Activated CD4-positive, alpha-beta T cell treated with anti-CD3 and anti-CD28 coated beads for 48 hours (primary cell): Measurements from ENCODE around the gene PELI3.
"Not testable (repeated sequence)": the region's sequence is repeated elsewhere in the genome, so short reads cannot be mapped to it uniquely, and the experiment has no call there.

Experiments used
- DNase-seq: peaks from one replicate; pipeline ENCODE4 v3.0.0-alpha.2; 2020

Gene PELI3, protein sequence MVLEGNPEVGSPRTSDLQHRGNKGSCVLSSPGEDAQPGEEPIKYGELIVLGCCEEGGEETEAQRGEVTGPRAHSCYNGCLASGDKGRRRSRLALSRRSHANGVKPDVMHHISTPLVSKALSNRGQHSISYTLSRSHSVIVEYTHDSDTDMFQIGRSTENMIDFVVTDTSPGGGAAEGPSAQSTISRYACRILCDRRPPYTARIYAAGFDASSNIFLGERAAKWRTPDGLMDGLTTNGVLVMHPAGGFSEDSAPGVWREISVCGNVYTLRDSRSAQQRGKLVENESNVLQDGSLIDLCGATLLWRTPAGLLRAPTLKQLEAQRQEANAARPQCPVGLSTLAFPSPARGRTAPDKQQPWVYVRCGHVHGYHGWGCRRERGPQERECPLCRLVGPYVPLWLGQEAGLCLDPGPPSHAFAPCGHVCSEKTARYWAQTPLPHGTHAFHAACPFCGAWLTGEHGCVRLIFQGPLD

DNA sequence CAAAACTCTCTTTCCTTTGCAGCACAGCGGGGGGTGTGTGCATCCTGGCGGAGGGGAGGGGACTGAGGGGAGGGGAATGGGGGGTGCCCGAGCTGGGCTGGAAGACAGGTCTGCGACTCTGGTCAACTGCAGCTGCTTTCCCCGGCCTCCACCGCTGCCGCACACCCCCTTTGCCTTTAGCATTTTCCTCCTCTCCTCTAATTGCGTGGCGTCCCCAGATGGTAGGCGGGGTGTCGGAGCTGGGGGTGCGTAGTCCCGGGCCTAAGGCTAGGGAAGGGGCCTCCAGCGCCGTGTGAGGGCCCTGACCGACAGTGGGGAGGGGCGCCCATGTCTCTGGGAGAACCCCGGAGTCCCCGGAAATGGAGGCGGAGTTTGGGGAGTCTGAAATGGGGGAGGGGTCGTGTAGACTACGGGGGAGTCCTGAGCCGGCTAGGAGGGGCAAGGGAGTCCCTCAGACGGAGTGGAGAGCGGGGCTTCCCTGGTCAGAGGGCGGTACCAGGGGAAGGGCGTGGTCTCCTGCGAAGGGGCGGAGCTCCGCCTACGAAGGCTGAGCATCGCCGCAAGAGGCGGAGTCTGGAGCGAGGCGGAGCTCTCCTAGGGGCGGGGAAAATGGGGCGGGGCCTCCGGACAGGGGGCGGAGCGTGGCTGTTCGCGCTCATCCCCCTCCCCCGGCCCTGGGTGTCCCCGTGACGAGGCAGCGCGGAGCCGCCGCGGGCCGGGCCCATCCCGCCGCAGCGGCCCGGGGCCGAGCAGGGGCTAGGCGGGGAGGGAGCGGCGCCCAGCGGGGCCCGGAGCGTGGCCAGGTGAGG lies at the start of gene PELI3:
PELI3 (plus strand) TSS at position 681 of the 809 bp plus-strand sequence. CDS start 1,224 bp downstream, outside the sequence.
- DNase-seq = peak; percentile 94

GRCh38 chr11:66417000-66417399 lies 49.7 kb upstream of the PELI3 start:
- DNase-seq = peak; percentile 61

GRCh38 chr11:66418168-66418985 lies 48.3 kb upstream of the PELI3 start:
- peak; percentile 88 for DNase-seq

DNA sequence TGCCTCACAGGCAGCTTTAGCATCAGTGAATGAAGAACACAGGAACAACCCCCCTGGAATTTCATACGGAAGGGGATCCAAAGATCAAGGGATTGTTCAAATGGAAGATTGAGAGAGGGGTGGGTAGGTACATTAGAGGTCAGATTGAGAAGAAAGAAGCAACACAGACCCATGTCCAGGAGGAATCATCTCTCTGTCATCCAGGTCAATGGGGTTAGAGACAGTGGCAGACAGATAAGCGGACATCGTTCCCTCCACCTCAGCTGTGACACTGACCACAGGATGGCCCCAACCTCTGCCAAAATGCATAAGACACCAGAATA lies 47.8 kb upstream of the PELI3 start:
- DNase-seq = no peak

DNA sequence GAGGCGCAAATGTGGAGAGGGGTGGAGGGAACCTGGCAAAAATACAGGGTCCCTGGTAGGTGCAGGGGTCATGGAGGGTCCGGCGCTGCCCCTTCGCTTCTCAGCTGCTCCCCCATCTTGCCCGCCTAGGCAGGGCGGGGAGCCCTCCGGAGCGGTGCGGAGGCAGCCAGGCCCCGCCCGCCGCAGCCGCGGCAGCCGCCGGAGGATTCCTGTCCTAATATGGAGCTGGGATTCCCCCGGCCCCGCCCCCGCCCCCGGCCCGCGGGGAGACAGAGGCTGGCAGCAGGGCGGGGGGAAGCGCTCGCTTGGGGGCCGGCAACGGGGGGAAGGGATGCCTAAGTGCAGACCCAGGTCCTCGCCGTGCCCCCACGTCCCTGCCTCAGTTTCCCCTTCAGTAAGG lies 46.9 kb upstream of the PELI3 start:
- DNase-seq = peak; percentile 15

DNA sequence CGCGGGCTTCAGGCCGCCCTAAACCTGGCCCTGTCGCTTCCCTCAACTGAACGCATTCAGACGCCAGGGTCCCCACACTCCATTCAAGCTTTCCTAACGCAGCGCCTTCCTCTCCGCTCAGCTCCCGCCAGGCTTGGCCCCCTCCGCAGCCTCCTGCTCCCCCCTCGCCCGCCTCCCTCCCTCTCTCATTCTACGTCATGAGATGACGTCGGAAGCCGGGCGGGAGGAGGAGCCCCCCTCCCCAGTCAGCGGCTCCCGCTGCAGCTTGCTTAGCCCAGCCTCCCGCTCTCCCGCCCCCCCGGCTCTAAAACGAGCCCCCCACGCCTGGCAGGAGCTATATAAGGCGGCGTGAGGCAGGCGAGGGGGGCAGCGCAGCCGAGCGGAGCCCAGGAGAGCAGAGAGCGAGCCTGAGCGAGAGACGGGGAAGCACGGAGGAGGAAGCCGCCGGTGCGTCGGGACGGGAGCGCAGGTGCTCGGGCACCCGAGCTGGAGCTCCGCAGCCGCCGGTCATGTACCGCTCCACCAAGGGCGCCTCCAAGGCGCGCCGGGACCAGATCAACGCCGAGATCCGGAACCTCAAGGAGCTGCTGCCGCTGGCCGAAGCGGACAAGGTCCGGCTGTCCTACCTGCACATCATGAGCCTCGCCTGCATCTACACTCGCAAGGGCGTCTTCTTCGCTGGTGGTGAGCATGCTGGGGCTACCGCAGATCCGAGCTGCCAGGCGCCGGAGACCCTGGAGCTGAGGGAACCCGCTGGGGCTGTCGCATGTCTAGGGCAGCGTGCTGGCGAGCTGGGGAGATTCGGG lies 45.8 kb upstream of the PELI3 start, which contains the start of gene NPAS4:
NPAS4 (plus strand) TSS at position 365 of the 806 bp plus-strand sequence; CDS start at position 510, 145 bp downstream.
- no peak for DNase-seq

DNA sequence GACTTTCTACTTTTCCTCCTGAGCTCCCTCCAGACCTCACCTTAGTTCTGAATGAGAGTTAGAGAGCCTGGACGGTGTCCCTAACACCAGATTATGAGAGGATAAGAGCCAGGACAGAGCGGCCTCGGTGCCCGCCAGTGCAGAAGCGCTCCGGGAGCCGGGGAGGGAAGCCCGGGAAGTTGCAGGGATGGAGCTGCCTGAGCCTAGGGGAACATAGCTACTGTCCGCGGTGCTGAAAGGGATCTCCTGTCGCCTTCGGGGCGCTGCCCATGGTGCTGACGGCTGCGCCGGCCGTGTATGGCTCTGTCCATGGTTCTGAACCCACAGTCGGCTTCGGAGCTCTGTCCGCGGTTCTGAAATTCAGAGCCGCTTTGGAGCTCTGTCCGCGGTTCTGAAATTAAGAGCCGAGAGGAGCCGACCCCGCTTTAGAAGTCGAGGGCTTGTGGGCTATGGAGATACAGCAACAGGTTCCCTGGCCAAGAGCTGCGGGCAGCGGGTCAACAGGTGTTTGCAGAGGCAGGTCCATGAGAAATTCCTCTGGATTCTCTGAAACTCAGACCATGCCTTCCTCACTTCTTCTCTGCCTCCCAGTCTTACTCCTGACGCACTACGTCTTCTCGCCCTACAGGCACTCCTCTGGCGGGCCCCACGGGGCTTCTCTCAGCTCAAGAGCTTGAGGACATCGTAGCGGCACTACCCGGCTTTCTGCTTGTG lies 45.1 kb upstream of the PELI3 start:
- peak; percentile 91 for DNase-seq

- DNase-seq = no peak
Measured at GRCh38 chr11:66426314-66426713, 40.4 kb upstream of the PELI3 start.

DNA sequence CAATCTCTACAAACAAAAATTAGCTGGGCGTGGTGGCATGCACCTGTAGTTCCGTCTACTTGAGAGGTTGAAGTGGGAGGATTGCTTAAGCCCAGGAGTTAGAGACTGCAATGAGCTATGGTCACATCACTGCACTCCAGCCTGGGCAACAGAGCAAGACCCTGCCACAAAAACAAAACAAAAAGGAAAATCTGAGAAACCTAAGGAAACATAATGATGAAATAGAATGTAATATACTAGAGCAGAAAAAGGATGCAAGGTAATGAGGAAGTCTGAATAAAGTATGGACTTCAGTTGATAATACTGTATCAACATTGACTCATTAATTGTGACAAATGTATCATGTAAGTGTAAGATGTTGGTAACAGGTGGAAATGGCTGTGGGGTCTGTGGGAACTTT lies 37.8 kb upstream of the PELI3 start:
- DNase-seq = no peak

- DNase-seq = peak; percentile 89
Measured at GRCh38 chr11:66429983-66430602, 36.6 kb upstream of the PELI3 start.

GRCh38 chr11:66431287-66431686 lies 35.4 kb upstream of the PELI3 start:
- DNase-seq = not testable (repeated sequence)

- DNase-seq = not testable (repeated sequence)
Measured at GRCh38 chr11:66431871-66432329, 34.8 kb upstream of the PELI3 start.

DNA sequence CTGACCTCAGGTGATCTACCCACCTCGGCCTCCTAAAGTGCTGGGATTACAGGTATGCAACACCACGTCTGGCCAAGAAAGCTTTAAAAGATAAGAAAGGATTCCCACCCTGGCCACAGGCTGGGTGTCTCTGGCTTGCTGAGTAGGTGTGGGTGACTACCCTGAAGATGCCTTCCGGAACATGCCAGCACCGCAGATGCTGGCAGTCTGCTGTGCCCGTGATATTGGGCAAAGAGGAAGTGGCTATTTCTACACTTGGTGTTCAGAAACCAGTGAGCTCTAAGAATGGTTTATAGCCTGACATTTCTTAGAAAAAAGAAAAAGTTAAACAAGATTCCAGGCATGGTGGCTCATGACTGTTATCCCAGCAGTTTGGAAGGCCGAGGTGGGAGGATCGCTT lies 34.1 kb upstream of the PELI3 start:
- no peak for DNase-seq

GRCh38 chr11:66437979-66438503 lies 28.7 kb upstream of the PELI3 start:
- DNase-seq = no peak

DNA sequence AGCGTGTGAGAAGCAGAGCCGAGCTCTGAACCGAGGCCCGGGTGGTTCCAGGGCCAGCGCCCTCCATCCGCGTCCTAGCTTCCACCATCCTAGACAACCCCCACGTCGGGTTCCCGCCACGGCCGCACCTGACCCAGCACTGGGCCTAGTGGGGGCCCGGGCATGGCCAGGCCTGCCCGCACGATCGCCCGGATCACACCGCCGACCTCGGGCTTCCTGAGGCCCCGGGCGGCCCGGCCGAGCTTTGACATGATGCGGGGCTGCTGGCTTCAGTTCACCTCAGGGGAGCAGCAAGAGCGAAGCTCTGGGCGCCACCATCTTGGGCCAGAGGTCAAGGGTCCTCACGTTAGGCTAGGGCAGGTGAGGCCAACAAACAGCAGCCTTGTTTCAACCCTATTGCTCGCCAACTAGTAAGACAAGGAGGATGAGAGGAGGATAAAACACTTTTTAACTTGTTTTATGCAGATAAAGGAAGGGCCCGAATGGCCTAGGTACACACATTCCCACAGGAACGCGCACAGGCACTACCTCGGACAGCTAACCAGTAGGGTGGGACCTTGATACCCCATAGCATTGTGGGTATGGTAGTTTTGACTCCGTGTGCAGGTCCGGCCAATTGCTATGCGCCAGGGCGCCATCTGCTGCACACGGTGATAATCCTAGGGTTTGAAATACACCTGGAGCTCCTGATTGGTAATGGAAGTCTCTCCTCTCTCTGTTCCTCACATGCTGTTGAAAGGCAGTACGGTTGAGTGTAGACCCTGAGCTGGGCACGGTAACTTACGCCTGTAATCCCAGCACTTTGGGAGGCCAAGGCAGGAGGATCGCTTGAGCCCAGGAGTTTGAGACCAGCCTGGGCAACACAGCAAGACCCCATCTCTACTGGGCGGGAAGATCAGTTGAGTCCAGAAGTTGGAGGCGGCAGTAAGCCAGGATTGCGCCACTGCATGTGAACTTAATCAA lies 27.9 kb upstream of the PELI3 start, which contains the start of gene MRPL11:
MRPL11 (minus strand) TSS at position 345 of the 963 bp plus-strand sequence; CDS start at position 251, 94 bp downstream.
- DNase-seq = peak; percentile 94

DNA sequence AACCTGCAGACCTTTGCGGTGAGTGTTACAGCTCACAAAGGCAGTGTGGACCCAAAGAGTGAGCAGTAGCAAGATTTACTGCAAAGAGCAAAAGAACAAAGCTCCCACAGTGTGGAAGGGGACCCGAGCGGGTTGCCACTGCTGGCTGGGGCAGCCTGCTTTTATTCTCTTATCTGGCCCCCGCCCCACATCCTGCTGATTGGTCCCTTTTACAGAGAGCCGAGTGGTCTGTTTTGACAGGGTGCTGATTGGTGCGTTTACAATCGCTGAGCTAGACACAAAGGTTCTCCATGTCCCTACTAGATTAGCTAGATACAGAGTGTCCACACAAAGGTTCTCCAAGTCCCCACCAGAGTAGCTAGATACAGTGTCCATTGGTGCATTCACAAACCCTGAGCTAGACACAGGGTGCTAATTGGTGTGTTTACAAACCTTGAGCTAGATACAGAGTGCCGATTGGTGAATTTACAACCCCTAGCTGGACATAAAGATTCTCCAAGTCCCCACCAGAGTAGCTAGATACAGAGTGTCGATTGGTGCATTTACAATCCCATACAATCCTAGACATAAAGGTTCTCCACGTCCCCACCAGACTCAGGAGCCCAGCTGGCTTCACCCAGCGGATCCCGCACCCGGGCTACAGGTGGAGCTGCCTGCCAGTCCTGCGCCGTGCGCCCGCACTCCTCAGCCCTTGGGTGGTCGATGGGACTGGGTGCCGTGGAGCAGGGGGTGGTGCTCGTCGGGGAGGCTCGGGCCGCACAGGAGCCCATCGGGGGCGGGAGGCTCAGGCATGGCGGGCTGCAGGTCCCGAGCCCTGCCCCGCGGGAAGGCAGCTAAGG lies 26.4 kb upstream of the PELI3 start:
- not testable (repeated sequence) for DNase-seq

- not testable (repeated sequence) for DNase-seq
Measured at GRCh38 chr11:66440940-66441282, 25.8 kb upstream of the PELI3 start.

DNA sequence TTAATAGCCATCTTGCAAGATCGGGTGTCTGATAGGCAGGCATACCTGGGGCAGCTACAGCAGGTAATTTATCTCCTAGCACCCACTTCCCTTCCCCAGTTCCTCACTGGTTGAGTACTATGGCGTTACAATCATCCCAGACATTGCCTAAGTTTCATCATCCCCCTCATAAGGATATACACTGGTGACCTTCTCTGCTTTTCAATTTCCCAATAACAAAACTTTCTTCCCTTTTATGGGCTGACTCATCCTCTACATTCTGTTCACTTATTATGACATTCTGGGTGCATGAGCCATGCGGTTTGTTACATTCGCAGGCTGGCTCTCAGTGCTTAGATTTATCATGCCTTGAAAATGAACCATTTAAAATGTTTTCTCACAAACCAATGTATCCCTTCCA lies 23.1 kb upstream of the PELI3 start:
- no peak for DNase-seq
